ENCODE measurements around the gene RNF212B.

RNF212B gene

GRCh38 chr14:23284654-23285529 is 47.2 kb downstream of the RNF212B start:
- Histone ChIP-seq H3K27me3 (ENCODE audit: insufficient read depth, low read length) (no peaks in the 10 kb centered on the region), H3K4me2 (ENCODE audit: low read length) (peak overlapping the region; percentile 87), H3K9me2 (ENCODE audit: low read depth, low read length) (no peaks in the 10 kb centered on the region), H3F3A (ENCODE audit: insufficient read depth, low read length) (no peaks in the 10 kb centered on the region), H3K79me2 (ENCODE audit: insufficient read depth, low read length) (no peaks in the 10 kb centered on the region), H3K27ac (ENCODE audit: low read depth, low read length, poor library complexity, severe bottlenecking) (peak overlapping the region; percentile 42), H3K9me3 (ENCODE audit: low read length) (no peaks in the 10 kb centered on the region), H3K36me3 (ENCODE audit: insufficient read depth, low read length) (no peaks in the 10 kb centered on the region), H4K20me1 (ENCODE audit: insufficient read depth, low read length) (no peaks in the 10 kb centered on the region), H3K9ac (ENCODE audit: low read length) (peak overlapping the region; percentile 89), H2AFZ (ENCODE audit: low read length) (no peak overlapping the region), H3K4me3 (ENCODE audit: low read depth, low read length, poor library complexity, severe bottlenecking) (peak overlapping the region; percentile 80), H3K4me1 (ENCODE audit: insufficient read depth, low read length, severe bottlenecking) (peaks cover 22% of the 10 kb centered on the region)
- TF ChIP-seq CTCF (IDR thresholded peaks at IDR 0.05; ENCODE audit: low read length) = no peak

- Histone ChIP-seq H3K9ac (ENCODE audit: low read length) (peak overlapping the region; percentile 89), H3K9me3 (ENCODE audit: low read length) (no peaks in the 10 kb centered on the region), H3K36me3 (ENCODE audit: insufficient read depth, low read length) (no peaks in the 10 kb centered on the region), H3K27ac (ENCODE audit: low read depth, low read length, poor library complexity, severe bottlenecking) (peak overlapping the region; percentile 42), H3K79me2 (ENCODE audit: insufficient read depth, low read length) (no peaks in the 10 kb centered on the region), H3K4me3 (ENCODE audit: low read depth, low read length, poor library complexity, severe bottlenecking) (peak overlapping the region; percentile 80), H4K20me1 (ENCODE audit: insufficient read depth, low read length) (no peaks in the 10 kb centered on the region), H3K27me3 (ENCODE audit: insufficient read depth, low read length) (no peaks in the 10 kb centered on the region), H3F3A (ENCODE audit: insufficient read depth, low read length) (no peaks in the 10 kb centered on the region), H2AFZ (ENCODE audit: low read length) (no peak overlapping the region), H3K4me1 (ENCODE audit: insufficient read depth, low read length, severe bottlenecking) (peaks cover 22% of the 10 kb centered on the region), H3K9me2 (ENCODE audit: low read depth, low read length) (no peaks in the 10 kb centered on the region), H3K4me2 (ENCODE audit: low read length) (peak overlapping the region; percentile 87)
- no peak for TF ChIP-seq CTCF (IDR thresholded peaks at IDR 0.05; ENCODE audit: low read length)
- no peak for TF ChIP-seq EZH2 (IDR thresholded peaks at IDR 0.05; ENCODE audit: borderline replicate concordance, low read length)
These were observed 47.8 kb downstream of the RNF212B start for GRCh38 chr14:23285530-23286019.

- Histone ChIP-seq H3K27me3 (ENCODE audit: insufficient read depth, low read length) (no peaks in the 10 kb centered on the region), H3K9ac (ENCODE audit: low read length) (peak within 1 kb of the TSS; percentile 89), H3K36me3 (ENCODE audit: insufficient read depth, low read length) (no peaks in the 10 kb centered on the region), H3K4me2 (ENCODE audit: low read length) (peak within 1 kb of the TSS; percentile 98), H3K4me1 (ENCODE audit: insufficient read depth, low read length, severe bottlenecking) (peaks cover 22% of the 10 kb centered on the region), H3K9me2 (ENCODE audit: low read depth, low read length) (no peaks in the 10 kb centered on the region), H3K4me3 (ENCODE audit: low read depth, low read length, poor library complexity, severe bottlenecking) (peak within 1 kb of the TSS; percentile 80), H3K27ac (ENCODE audit: low read depth, low read length, poor library complexity, severe bottlenecking) (peak within 1 kb of the TSS; percentile 42), H3K9me3 (ENCODE audit: low read length) (no peaks in the 10 kb centered on the region), H2AFZ (ENCODE audit: low read length) (peak within 1 kb of the TSS; percentile 94; the same call in 1 of the 2 replicates), H4K20me1 (ENCODE audit: insufficient read depth, low read length) (no peaks in the 10 kb centered on the region), H3K79me2 (ENCODE audit: insufficient read depth, low read length) (no peaks in the 10 kb centered on the region), H3F3A (ENCODE audit: insufficient read depth, low read length) (no peaks in the 10 kb centered on the region)
- TF ChIP-seq CTCF (IDR thresholded peaks at IDR 0.05; ENCODE audit: low read length) (no peak), EZH2 (IDR thresholded peaks at IDR 0.05; ENCODE audit: borderline replicate concordance, low read length) (no peak)
These were observed 48.5 kb downstream of the RNF212B start, which contains the start of gene HOMEZ for GRCh38 chr14:23286020-23286901. Gene HOMEZ, minus strand, starts transcription at chr14:23286132. Its CDS starts 180 bp downstream, at chr14:23285952.
